SK-N-MC (cell line): ENCODE measurements around the gene ITIH4.

Experiments used
- EZH2 ChIP-seq: fragments of 200-600 bp; sonication (generic); IDR thresholded peaks from one replicate; pipeline ENCODE4 v1.6.1; 2017; ENCODE audit warnings: antibody characterized with exemption
- FOXP2 ChIP-seq: optimal IDR thresholded peaks from 2 replicates; pipeline ENCODE3; 2011; ENCODE audit warnings: mild to moderate bottlenecking, moderate library complexity; ENCODE audit not compliant: insufficient read depth; ENCODE audit errors: extremely low read length, control extremely low read depth
- POLR2AphosphoS5 ChIP-seq: IDR thresholded peaks from 2 replicates; pipeline ENCODE4 v1.6.1; 2012; ENCODE audit warnings: mild to moderate bottlenecking, low read depth, low read length, borderline replicate concordance

DNA sequence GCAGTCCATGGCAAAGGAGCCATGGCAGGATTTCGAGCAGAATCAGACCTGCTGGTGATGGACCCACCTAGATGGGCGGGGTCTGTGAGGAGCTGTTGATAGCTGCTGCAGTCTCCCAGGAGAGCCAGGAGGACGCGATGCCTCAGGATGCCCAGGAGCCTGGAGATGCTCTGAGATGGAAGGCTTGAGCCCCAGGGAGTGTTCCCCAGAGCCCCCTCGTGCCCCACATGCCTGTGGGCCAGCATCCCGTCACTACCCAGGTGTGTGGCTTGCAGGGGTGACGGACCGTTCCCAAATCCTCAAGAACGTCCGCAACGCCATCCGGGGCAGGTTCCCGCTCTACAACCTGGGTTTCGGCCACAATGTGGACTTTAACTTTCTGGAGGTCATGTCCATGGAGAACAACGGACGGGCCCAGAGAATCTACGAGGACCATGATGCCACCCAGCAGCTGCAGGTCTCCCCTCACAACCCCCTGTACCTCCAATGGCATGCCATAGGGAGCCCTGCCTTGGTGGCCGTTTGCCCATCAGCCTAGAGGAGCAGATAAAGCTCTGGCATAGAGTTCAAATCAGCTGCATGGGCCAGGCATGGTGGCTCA, 46.4 kb downstream of the ITIH4 start:
- no peak for TF ChIP-seq POLR2AphosphoS5
- TF ChIP-seq FOXP2, result no peak
- no peak for TF ChIP-seq EZH2
